Activated T-cell treated with anti-CD3 and anti-CD28 coated beads, Interleukin-2, amount 50 U/mL, for 48 hours (primary cell): Measurements from ENCODE around the gene WDFY2.
"Not testable (repeated sequence)": the region's sequence is repeated elsewhere in the genome, so short reads cannot be mapped to it uniquely, and the experiment has no call there.

Source experiments
- DNase-seq, 2 experiments: peaks; one replicate each; pipeline ENCODE4 v3.0.0-alpha.2; 2020

The WDFY2 gene

DNA sequence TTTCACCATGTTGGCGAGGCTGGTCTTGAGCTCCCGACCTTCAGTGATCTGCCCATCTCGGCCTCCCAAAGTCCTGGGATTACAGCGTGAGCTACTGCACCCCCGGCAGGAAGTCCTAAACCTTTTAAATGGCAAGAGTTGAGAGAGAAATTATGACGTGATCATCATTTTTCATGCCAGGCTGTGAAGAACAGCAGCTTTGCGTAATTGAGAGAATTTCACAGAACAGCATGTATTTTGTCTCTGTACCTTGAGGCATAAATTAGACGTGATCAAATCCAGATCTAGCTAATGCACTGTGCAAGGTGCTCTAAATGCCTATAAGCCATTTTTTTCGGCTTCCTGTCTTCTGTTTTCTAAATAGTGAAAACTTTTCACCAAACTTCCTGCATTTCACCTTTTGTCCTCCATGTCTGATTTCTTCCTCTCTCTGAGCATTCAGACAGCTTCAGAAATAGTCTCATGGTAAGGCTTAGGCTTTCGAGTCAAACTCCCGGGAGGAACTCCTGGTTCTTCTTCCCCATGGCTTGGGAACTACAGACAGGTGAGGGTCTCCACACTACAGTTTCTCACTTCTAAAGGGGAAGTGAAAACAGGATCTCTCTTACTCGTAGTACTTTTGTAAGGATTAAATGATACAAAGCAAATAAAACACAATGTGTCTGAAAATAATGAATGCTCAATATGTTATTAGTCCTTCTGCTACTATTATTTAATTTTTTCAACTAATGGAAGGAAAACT, 51.0 kb downstream of the WDFY2 start:
- DNase-seq: no peak

DNA sequence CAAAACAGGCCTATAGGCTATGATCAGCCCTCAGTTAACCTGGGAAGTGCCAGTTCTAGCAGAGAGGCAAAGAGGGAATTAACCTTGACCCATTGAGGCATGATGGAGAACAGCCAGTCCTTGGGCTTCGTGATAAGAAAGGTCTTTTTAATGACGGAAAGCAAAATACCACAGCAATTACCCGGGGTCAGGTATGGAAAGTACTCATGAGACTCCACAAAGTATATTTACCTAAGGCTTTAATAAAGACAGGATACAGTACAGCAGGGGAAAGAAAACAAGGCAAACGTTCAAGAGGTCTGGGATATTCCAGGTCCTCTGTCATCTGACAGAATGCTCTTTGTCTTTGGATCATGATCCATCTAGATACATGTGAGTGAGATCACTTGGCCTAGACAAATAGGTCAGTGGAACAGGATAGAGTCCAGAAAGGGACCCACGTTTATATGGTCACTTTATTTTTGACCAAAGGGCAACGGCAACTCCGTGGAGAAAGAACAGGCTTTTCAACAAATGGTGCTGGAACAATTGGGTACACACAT, 52.2 kb downstream of the WDFY2 start:
- DNase-seq: no peak

DNA sequence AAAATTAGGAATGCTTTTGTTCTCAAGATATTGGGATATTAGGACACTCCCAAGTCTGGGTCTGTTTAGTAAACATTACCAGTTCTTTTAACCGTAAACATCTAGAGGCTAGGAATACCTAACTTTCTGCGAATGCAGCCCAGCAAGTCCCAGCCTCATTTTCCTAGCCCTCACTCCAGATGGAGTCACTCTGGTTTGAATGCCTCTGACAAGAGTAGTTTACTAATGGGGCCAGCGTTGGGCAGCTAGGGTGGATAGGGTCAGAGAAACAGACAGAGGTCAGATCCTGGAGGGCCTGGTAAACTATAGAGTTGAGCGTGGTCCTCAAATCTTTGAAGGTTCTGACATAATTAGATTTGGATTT, 53.6 kb downstream of the WDFY2 start:
- DNase-seq: no peak

DNA sequence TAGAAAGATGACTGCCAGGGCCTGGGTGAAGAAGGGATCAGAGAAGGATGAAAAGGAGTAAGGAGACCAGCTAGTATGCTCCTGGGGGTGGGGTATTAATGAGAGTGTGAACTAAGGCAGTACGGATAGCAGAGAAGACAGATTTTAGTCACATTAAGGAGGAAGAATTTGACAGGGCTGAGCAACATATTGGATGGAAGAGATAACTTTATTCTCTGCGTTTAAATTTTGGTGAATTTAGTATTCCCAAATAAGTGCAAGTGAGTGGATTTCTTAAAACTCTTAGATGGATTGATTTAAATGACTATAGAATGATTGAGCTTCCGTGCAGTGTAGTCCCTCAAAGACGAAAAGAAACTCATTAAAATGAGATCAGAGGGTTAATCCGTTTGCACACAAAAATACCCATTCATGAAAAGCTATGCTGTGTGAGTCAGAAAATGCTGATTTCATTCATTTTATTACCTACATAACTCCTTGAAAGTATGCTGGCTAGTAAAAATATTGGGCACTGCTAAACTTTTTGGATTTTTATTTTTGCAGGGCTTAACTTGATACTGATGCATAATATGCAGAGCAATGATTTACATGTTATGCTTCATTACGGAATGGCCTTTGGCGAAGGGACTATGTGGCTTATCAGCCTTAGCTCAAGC, 54.1 kb downstream of the WDFY2 start:
- no peak for DNase-seq

DNA sequence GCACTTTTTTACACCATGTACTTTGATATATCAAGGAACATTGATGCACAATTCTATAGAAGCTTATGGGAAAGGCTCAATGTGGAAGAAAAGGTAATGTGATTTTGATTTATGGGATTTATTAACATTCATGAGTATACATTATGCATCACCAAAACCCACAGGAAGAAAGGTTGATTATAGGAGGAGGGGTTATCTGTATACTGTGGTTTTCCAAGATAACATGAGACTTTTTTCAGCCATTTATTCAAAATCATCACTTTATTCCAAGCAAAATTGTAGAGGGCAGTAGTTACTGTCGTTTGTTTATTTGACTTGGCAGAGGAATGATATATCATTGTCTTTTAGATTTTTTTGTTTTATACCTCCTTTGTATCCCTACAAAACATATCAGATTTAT, 54.9 kb downstream of the WDFY2 start:
- DNase-seq: no peak

DNA sequence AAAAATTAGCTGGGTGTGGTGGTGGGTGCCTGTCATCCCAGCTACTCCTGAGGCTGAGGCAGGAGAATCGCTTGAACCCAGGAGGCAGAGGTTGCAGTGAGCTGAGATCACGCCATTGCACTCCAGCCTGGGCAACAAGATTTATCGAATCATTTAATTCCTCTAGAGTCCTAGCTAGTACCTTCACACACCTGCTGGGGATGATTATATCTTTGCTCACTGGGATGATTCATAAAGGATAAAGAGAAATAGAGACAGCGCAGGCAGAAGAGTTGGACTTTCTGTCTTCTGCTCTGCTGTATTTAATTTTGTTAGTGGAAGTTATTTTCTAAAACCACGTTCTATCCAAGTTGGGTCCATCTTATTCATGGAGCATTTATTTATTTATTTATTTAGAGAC, 56.4 kb downstream of the WDFY2 start:
- DNase-seq: not testable (repeated sequence)

DNA sequence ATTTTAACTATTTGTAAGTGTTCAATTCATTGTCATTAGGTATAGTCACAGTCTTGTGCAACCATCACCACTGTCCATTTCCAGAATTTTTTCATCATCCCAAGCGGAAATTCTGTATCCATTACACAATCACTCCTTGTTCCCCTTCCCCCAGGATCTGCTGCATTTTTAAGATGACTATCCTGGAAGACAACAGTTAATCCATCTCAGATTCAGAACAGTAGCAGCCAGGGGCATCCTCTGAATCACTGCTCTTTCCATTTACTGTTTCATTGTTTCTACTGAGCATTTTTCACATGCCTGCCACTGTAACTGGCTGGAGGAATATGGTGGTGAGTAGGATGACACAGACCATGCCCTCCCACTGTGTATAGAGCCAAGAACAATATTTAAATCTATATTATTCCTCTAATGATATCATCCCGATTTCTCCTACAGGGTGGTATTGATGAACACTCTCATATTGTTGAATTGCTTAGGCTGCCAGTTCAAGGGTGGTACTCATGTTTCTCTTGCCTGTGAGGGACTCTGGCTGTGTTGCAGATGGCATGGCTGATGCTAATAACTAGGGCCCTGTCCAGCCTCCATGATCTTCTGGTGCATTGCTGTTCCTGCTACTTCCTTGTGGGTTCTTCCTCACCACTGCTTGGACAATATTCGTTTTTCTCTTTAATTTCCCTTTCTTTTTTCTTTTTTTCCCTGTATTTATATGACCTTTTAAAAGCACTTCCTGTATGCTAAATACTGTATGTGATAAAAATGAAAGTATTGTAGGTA, 59.0 kb downstream of the WDFY2 start:
- no peak for DNase-seq

DNA sequence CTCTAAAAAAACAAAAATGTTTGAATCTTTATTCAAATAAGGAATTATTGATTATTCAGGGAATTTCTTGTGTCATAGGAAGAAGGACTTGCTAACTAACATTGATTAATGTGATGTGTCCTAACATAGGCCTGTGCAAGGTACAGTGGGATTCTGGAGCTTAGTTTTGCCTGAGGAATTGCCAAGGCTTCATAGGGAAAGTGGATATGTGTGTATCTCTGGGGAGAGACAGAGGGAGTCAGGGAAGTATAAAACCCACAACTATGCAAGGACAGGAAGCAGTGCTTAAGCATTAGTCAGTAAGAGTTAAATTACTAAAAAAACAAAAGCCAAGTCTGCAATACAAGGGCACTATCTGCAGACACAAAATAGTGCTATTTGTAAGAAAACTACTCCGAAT, 59.6 kb downstream of the WDFY2 start:
- no peak for DNase-seq

DNA sequence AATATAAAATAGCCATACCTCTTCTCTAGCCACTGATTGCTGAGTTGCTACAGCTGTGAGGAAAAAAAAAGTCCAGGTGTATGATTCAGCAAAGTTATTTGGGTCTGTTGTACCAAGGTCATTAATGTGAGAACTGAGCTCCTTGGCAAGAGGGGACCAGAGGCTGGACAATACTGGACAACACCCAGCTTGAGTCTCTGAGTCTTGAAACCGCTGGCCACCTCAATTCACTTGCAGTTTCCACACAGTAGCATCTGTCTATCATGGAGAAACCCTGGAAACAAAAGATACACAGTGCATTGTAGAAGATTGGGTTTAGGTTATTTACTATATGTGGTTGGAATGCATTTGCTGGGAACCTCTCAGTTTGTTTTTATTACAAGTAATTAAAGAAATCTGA, 60.4 kb downstream of the WDFY2 start:
- no peak for DNase-seq

DNA sequence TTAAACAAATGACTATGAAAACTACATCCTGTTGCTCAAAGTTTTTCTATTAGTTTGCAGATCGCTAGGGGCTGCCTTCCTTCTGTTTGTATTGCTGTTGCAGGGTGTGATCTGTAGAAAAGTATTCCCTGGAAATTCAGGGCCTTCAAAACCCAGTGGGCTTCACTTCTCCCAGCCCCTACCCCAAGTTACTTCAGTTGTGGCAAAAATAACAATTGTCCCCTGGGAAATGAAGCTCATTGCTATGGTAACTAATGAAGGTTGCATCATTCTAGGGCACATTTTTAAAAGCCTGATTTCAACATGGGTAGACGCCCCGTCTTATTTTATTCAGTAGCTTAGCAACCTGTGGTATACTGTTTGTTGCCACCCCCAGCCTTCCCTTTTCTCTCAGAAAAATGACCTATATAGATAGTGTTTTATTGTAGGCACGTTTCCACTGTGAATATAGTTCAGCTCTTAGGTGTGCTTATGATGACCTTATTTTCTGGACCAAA, 60.9 kb downstream of the WDFY2 start:
- no peak for DNase-seq

DNA sequence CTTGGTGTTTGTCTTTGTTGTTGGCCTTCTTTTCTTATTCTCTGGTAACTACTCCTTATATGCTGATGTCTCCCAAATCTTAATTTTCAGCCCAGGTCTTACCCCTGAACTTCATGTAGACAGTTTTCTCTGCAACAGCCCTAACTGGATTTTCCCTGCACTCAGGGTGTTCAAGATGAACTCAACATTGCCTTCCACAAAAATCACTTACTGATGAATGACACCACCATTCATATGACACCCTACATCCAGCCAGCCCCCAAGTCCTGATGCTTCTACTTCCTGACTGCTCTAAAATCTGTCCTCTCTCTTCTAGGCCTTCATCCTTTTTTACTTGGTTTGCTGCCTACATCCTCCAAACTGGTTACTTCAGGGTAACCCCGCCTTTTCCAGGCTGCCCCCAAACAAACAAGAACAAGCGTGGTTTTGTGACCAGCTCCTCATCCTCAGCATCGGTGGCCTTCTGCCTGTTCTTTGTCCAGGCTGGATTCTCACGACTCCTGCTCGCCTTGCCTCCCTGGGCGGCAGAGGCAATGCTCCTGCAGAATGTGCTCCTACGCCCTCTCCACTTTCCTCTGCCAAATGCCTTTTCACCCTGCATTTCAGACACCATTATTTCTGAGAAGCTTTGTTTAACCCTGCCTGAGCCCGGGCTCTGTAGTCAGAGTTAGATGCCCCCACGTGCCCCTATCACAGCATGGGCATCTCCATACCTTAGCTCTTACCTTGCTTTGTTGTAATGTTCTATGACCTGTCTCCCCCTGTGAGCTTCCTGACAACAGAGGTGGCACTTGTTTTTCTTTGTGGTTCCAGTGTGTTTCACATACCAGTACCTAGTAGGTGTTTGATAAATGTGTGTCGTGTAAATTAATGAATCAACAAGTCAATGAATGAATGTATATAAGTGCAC, 61.8 kb downstream of the WDFY2 start:
- no peak for DNase-seq

DNA sequence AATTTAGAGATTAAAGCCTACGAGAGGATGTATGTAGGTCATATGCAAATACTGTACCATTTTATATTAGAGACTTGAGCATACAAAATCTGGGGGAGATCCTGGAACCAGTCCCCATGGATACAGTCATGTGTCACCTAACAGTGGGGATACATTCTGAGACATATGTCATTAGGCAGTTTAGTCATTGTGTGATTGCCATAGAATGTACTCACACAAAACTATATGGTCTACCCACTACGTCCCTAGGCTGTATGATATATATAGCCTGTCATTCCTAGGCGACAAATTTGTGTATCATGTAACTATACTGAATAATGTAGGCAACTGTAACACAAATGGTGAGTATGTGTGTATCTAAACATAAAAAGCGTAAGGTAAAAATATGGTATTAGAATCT, 62.8 kb downstream of the WDFY2 start:
- DNase-seq: no peak

DNA sequence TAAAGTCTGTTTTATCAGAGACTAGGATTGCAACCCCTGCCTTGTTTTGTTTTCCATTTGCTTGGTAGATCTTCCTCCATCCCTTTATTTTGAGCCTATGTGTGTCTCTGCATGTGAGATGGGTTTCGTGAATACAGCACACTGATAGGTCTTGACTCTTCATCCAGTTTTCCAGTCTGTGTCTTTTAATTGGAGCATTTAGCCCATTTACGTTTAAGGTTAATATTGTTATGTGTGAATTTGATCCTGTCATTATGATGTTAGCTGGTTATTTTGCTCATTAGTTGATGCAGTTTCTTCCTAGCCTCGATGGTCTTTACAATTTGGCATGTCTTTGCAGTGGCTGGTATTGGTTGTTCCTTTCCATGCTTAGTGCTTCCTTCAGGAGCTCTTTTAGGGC, 67.9 kb downstream of the WDFY2 start:
- DNase-seq: not testable (repeated sequence)

DNA sequence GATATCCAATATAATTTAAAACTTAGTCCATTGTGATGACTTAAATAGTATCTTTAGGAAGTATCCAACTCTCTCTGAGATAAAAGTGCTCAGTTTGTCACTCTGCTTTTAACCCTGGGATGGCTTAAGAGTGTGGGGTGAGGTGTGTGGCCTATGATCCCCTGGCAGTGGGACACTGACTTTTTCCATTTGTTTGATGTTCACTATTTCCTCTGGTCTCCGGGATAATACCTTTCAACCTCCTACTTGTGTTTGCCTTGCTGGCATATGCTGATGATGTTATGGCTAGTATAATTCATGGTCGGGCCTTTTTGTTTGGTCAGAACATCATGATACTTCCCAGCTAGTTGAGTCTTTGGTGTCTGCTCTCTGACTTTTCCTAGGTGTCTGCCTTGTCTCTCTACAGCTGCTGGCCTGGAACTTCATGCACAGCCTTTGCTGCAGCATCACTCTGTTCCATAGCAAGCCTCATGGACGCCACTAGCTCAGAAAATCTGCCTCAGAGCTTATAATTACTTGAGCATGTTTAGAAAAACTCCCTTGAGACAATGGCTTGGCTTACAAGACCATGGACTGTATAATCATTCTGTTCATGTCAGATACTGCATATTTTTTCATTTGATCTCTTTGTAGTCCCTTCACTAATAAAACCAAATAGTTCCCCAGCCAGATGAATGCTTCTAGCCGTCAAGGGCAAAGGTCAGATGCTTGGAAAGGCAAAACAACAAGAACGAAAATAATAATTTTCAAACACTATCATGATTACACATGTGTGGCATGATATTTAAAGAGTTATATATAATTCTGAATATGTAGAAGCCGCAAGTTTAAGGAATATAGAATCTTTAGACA, 75.2 kb downstream of the WDFY2 start:
- DNase-seq: no peak

DNA sequence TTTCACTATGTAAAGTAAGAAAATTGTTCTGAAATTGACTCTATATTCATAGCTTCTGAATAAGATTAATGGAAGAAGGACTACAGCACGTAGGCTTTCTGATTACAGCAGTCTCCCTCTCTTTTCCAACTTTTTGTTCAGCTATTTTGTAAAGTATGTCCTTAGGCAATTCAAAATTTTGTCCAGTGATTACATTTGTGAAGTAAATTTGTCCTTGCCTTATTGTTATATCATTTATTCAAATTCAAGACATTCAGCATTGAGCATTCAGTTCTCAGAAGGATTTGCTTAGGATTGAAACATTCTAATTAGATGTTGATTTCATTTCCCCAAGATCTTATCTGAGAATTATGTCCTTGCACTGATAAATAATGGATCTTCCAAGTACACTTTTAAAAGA, 76.6 kb downstream of the WDFY2 start:
- no peak for DNase-seq

DNA sequence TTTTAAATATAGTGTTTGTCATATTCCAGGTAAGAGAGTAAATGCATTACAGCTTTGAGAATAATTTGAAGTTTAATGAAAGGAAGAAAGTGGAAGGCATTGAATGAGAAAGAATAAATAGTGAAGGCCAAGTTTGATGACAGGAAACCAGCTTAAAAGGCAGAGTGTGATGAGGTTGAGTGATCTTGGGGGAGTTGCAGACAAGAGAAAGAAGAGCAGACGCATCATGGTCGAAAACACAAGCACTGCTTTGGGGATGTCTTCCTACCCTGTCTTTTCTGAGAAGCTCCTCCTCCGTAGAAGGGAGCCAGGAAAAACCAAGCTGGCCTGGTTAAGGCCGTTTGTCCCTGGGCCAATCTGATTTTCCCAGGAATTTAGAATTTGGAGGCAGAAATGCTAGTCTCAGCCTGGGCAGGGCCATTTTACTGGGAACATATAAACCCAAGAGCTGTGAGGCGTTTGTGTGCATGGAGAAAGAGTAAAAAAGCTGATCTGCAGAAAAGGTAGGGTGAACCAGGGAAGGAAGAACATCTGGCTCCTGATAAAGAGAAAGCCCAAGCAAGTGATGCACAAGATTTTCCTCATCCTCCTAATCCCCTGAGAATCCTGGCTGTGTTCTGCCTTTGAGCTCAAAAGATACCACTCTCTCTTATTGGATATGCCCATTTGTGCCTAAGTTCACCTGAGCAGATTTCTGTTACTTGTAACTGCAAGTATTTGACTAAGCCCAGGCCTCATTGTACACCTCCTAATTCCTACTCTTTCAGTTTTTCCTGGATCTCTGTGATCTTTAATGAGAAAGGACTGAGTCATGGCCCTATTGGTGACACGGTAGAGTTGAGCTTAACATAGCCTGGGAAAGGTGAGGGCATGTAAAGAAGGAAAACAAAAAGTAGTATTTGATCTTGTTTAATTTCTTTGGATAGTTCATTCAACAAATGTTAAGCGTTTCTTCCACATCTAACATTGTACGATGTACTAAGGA, 80.0 kb downstream of the WDFY2 start:
- DNase-seq: no peak

DNA sequence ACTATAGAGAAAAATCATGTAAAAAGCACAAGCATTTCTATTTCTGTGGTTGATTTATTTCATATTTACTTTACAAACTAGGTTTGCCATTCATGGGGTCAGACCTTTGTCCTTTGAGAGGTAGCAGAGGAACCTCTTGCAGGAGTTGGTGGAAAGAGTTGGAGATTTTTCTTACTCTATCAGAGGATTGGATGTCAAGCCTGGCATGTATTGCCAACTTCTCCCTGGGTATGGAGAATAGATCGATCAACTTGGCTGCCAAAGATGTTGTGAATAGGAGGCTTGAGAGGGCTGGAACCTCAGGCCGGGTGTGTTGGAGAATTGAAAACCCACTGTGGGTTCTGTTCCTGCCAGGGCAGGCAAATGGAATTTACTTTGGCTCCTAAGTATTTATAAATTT, 81.2 kb downstream of the WDFY2 start:
- DNase-seq: no peak

DNA sequence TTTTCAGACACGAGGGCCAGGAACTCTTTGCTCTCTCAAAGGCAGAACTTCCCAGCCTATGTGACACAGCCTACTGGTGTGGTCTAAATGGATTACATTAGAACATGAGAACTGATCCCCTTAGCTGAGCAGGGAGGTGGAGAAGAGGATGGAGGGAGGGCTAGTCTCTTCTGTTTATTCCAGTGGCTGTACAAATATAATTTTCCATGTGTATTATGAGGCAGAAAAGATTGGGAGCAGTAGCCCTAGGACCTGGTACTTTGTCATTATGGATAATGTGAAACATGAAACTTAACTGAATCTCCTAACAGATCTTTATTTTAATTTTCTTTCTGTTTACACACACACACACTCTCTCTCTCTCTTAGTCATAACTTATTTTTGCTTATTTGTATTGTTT, 82.1 kb downstream of the WDFY2 start:
- no peak for DNase-seq

DNA sequence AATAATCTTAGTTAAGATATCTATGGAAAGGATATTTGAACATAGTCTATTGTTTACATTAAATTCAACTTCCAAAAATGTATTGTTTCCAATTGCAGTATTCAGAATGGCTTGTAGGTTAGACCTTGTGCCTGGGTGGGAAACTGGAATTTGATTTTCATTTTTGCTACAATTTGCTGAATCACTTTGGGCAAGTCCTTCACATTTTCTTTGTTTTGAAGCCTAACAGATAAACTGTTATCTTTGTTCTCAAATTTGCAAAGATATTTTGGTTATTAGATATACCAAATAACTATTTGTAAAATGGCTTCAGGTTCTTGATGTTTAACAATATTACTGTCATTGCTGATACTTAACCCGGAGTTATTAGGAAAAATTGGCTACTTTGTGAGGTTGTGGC, 82.6 kb downstream of the WDFY2 start:
- DNase-seq: no peak

DNA sequence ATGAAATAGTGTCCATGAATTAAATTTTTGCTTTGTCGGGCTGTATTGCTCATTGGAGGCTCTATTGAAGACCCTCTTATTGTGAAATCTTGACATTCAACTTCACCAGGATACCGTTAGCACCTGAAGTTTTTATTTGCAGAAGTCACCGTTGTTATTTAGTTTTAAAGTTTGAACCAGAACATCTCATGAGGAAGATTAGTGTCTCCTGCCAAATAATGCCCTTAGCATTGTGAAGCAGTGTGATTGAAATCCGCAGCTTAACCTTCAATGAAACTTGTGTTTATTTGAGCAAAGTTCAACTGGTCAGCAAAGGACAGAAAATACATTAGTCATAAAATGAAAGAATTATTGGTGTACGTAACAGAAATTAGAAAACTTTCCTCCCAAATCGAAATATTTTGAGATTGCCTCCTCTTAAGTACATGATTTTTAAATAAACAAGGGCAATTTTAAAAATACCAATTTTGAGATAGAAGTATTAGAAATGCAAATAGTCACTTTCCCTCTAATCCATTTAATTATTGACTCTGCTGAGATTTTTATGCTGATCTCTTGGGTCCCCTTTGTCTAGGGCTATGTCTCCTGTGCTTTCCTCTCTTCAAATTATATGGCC, 84.4 kb downstream of the WDFY2 start:
- no peak for DNase-seq
